HG02970 (cell line): Measurements from ENCODE around the gene OR7D2.
"Not testable (repeated sequence)": the region's sequence is repeated elsewhere in the genome, so short reads cannot be mapped to it uniquely, and the experiment has no call there.

Experiments used
- ATAC-seq: cut with Tn5 transposase; IDR thresholded peaks from one replicate; pipeline ENCODE4 v1.9.1; 2021; ENCODE audit warnings: mild to moderate bottlenecking, moderate library complexity, moderate number of reproducible peaks; ENCODE audit not compliant: unreplicated experiment, low FRiP score

Gene OR7D2

DNA sequence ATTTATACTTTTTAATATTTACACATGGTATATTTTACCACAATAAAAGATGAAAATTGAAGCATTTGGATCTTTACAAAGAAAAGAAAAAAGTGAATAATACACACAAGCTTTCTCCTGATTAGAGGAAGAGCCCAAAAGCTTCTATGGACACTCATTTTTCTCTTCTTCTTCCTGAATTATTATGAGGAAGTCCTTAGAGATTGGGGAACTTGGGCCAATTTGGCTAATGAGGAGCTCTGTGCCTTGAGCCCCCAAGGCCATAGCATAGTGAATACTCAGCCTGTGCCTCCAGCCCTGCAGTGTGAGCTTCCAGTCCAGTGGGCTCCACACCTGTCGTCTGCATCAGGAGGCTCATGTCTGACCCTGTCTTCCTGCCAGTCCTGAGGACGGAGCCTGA is 19.3 kb downstream of the OR7D2 start:
- not testable (repeated sequence) for ATAC-seq

- ATAC-seq: no peak
Observed at GRCh38 chr19:9205501-9206113, 26.8 kb downstream of the OR7D2 start.

GRCh38 chr19:9219489-9219888 is 40.7 kb downstream of the OR7D2 start, which contains the start of gene OR7D4:
TSS of gene OR7D4 (minus strand) at chr19:9219589. CDS start at chr19:9214837, 4,752 bp downstream.
- ATAC-seq: no peak
